Uterus (tissue), 2 donors: Measurements from ENCODE around the gene CRADD.

ENCODE experiments used
- POLR2A ChIP-seq, 2 donors: fragments of 450-650 bp; IDR thresholded peaks; one replicate each; pipeline ENCODE4 v1.6.1; 2016; ENCODE audit warnings: antibody characterized with exemption in 2 of 2, mild to moderate bottlenecking in 1 of 2, moderate library complexity in 1 of 2
- TF ChIP-seq, protein P1 (sequence below), 4 experiments: fragments of 200-600 bp in 2 of 4; fragments of 450-650 bp in 2 of 4; sonication (generic) in 2 of 4; IDR thresholded peaks; one replicate each; pipeline ENCODE4 v1.5.1; 2016 to 2019; ENCODE audit warnings: antibody characterized with exemption in 4 of 4, mild to moderate bottlenecking in 2 of 4, moderate library complexity in 1 of 4

DNA sequence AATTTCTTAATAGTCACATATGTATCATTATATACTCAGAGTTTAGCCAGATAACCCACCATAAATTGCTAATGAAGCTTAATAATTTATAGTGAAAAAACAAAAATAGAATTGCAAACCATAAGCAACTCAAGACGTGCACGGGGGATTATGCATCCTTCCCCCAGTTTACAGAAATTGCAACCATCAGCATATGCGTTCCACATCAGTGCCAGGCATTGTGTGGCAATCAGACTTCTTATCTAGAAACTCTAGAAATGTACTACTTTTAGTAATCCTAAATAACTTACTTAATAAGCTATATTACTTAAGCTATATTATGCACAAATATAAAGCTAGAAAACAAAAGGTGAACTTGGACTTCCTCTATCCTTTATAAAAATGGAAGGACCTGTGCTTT is 115.8 kb downstream of the CRADD start:
- TF ChIP-seq, protein P1, sequence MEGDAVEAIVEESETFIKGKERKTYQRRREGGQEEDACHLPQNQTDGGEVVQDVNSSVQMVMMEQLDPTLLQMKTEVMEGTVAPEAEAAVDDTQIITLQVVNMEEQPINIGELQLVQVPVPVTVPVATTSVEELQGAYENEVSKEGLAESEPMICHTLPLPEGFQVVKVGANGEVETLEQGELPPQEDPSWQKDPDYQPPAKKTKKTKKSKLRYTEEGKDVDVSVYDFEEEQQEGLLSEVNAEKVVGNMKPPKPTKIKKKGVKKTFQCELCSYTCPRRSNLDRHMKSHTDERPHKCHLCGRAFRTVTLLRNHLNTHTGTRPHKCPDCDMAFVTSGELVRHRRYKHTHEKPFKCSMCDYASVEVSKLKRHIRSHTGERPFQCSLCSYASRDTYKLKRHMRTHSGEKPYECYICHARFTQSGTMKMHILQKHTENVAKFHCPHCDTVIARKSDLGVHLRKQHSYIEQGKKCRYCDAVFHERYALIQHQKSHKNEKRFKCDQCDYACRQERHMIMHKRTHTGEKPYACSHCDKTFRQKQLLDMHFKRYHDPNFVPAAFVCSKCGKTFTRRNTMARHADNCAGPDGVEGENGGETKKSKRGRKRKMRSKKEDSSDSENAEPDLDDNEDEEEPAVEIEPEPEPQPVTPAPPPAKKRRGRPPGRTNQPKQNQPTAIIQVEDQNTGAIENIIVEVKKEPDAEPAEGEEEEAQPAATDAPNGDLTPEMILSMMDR (IDR thresholded peaks at IDR 0.05): no peak
- no peak for TF ChIP-seq POLR2A (IDR thresholded peaks at IDR 0.05)
